ENCODE results near the gene RABAC1. TPM values are rescaled to one million over a fixed set of nuclear protein-coding genes. Genes with fewer than 3 reads are reported as not detected.

Gene RABAC1
- total and polyA plus RNA-seq, 2 of the 4 experiments (the other 2 are of a cell fraction) = 117 to 276 TPM

DNA sequence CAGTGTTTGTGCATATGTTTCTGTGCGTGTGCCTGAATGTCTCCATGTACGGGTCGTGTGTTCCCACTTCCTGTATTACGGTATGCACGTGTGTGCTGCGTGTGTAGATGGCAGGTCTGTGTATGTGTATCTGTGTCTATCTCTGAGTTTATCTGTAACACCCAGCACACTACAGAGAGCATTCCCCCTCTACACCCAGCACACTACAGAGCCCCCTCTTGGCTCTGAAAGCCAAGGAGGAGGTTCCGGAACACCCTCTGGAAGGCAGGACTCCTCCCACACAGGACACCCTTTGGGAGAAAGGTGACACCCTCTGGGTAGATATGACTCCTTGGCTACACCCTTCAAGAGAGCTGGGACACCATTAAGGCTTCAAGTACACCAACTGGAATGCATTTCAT is 28.8 kb downstream of the RABAC1 start:
- no peak overlapping the region for H2BK20ac ChIP-seq (ENCODE audit: low read depth, low read length)
- no peak overlapping the region for H2AFZ ChIP-seq (replicated peaks; ENCODE audit: low read length, poor library complexity)
- no peak overlapping the region for H3K9ac ChIP-seq (ENCODE audit: low read depth, low read length)
- H3K9me1 ChIP-seq (ENCODE audit: insufficient read depth, low read length) = no peaks in the 10 kb centered on the region; the same call in 1 of the 2 replicates
- peaks cover 8% of the 10 kb centered on the region for H3K4me1 ChIP-seq (ENCODE audit: control insufficient read depth, insufficient read depth, low read length)
- no peak overlapping the region for H3K4ac ChIP-seq (ENCODE audit: low read depth, low read length)
- H3K14ac ChIP-seq (replicated peaks; ENCODE audit: low read depth, low read length) = no peak overlapping the region
- peaks cover 19% of the 10 kb centered on the region for H4K20me1 ChIP-seq (ENCODE audit: insufficient read depth, low read length)
- H3K27ac ChIP-seq (ENCODE audit: insufficient read depth, low read length) = no peak overlapping the region
- H2AK5ac ChIP-seq (ENCODE audit: low read depth, low read length) = no peak overlapping the region
- H3K23ac ChIP-seq (ENCODE audit: low read depth, low read length) = no peak overlapping the region
- no peaks in the 10 kb centered on the region for H3K79me1 ChIP-seq (ENCODE audit: low read depth in 1 of 2, low read length in 2 of 2)
- H3K56ac ChIP-seq (ENCODE audit: extremely low read depth, insufficient read depth, low read length) = no peak overlapping the region
- DNase-seq (no peak), ATAC-seq (ENCODE audit: low read depth) (no peak)
- ChIA-PET POLR2A (ENCODE audit: unreplicated experiment) (no interaction called here), CTCF (no interaction called here)
- no TSS peak for BruUV-seq (replicated peaks)
- H2BK5ac ChIP-seq (ENCODE audit: low read depth, low read length, poor library complexity, severe bottlenecking) = no peak overlapping the region
- H4K91ac ChIP-seq (ENCODE audit: insufficient read depth, low read depth, low read length) = no peak overlapping the region
- H3K18ac ChIP-seq (ENCODE audit: low read depth, low read length) = no peak overlapping the region
- dilution Hi-C loops (cut with HindIII; ENCODE audit: low sequenced_read_pairs, unreplicated experiment) = no loop called here
- no CpG with 5 or more reads among the region's 7 CpGs for WGBS, 2 experiments (ENCODE audit: extremely low coverage in 2 of 2, insufficient read length in 1 of 2)
- H3K36me3 ChIP-seq (ENCODE audit: control insufficient read depth, insufficient read depth, low read length) = no peaks in the 10 kb centered on the region
- TF ChIP-seq MAFK (IDR thresholded peaks at IDR 0.05; ENCODE audit: low read depth, low read length) = no peak
- TF ChIP-seq, protein P1, sequence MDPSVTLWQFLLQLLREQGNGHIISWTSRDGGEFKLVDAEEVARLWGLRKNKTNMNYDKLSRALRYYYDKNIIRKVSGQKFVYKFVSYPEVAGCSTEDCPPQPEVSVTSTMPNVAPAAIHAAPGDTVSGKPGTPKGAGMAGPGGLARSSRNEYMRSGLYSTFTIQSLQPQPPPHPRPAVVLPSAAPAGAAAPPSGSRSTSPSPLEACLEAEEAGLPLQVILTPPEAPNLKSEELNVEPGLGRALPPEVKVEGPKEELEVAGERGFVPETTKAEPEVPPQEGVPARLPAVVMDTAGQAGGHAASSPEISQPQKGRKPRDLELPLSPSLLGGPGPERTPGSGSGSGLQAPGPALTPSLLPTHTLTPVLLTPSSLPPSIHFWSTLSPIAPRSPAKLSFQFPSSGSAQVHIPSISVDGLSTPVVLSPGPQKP (IDR thresholded peaks at IDR 0.05; ENCODE audit: borderline replicate concordance, low read depth, low read length) = no peak
- TF ChIP-seq RFX5 (IDR thresholded peaks at IDR 0.05; ENCODE audit: low read depth, low read length) = no peak
- TF ChIP-seq POLR2A (IDR thresholded peaks at IDR 0.05; ENCODE audit: low read depth, low read length) = no peak
- TF ChIP-seq SMC3 (IDR thresholded peaks at IDR 0.05; ENCODE audit: low read depth, low read length) = no peak
- TF ChIP-seq MXI1 (IDR thresholded peaks at IDR 0.05; ENCODE audit: borderline replicate concordance, low read depth, low read length) = no peak
- TF ChIP-seq NFE2L2 (IDR thresholded peaks at IDR 0.05; ENCODE audit: low read depth, low read length) = no peak
- no peak for TF ChIP-seq FOS (IDR thresholded peaks at IDR 0.05; ENCODE audit: low read depth, low read length)
- no peak for TF ChIP-seq BHLHE40 (IDR thresholded peaks at IDR 0.05; ENCODE audit: low read depth, low read length)
- TF ChIP-seq, protein P2, sequence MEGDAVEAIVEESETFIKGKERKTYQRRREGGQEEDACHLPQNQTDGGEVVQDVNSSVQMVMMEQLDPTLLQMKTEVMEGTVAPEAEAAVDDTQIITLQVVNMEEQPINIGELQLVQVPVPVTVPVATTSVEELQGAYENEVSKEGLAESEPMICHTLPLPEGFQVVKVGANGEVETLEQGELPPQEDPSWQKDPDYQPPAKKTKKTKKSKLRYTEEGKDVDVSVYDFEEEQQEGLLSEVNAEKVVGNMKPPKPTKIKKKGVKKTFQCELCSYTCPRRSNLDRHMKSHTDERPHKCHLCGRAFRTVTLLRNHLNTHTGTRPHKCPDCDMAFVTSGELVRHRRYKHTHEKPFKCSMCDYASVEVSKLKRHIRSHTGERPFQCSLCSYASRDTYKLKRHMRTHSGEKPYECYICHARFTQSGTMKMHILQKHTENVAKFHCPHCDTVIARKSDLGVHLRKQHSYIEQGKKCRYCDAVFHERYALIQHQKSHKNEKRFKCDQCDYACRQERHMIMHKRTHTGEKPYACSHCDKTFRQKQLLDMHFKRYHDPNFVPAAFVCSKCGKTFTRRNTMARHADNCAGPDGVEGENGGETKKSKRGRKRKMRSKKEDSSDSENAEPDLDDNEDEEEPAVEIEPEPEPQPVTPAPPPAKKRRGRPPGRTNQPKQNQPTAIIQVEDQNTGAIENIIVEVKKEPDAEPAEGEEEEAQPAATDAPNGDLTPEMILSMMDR (conservative IDR thresholded peaks at IDR 0.05; ENCODE audit: low read depth, low read length) = no peak
- no peak for TF ChIP-seq CHD1 (IDR thresholded peaks at IDR 0.05; ENCODE audit: low read depth, low read length)
- TF ChIP-seq RCOR1 (IDR thresholded peaks at IDR 0.05; ENCODE audit: insufficient replicate concordance, low read length) = no peak
- no peak overlapping the region for H2BK120ac ChIP-seq (ENCODE audit: low read depth, low read length)
- no peak overlapping the region for H3K4me2 ChIP-seq (ENCODE audit: low read depth, low read length)
- no peak overlapping the region for H3K4me3 ChIP-seq (ENCODE audit: insufficient read depth, low read depth, low read length)
- H3K27me3 ChIP-seq (ENCODE audit: control insufficient read depth, insufficient read depth, low read length) = peaks cover 87% of the 10 kb centered on the region
- no peak overlapping the region for H2BK15ac ChIP-seq (ENCODE audit: low read depth, low read length)
- in situ Hi-C loops (cut with MboI; ENCODE audit: low sequenced_read_pairs) = no loop called here
- H3K9me3 ChIP-seq (ENCODE audit: control insufficient read depth, insufficient read depth, low read length) = peaks cover 3% of the 10 kb centered on the region; the same call in 1 of the 2 replicates
- no peak overlapping the region for H4K5ac ChIP-seq (ENCODE audit: low read depth, low read length)
- H2AK9ac ChIP-seq (replicated peaks; ENCODE audit: low read depth, low read length, poor library complexity) = no peak overlapping the region
- intact Hi-C loops (cut with micrococcal nuclease) = loop anchor here (5.0 kb wide), 1 partner anchor 48 kb away; the partner anchor contains the start of gene ARHGEF1
- H4K8ac ChIP-seq (ENCODE audit: low read depth in 2 of 2, low read length in 2 of 2) = no peak overlapping the region

All from IMR-90 (cell line).